Cardiac fibroblast (primary cell): ENCODE measurements around the gene GABRR2.

Source experiments
- DNase-seq, 2 donors: peaks; one replicate each; pipeline versions ENCODE4 v3.0.0 to v3.0.0-alpha.2; 2010; ENCODE audit warnings: low read depth in 2 of 2
- H3K4me3 ChIP-seq, 2 donors: replicated peaks in 1 of 2; 1 replicate in 1 of 2; 2 replicates in 1 of 2; pipeline ENCODE4 v1.5.1; 2011; ENCODE audit warnings: low read depth in 2 of 2, low read length in 2 of 2, mild to moderate bottlenecking in 2 of 2, moderate library complexity in 1 of 2
- TF ChIP-seq, protein P1 (sequence below): IDR thresholded peaks from one replicate; pipeline ENCODE4 v1.5.1; 2011; ENCODE audit warnings: low read depth, mild to moderate bottlenecking, low read length, inconsistent platforms

Gene GABRR2

DNA sequence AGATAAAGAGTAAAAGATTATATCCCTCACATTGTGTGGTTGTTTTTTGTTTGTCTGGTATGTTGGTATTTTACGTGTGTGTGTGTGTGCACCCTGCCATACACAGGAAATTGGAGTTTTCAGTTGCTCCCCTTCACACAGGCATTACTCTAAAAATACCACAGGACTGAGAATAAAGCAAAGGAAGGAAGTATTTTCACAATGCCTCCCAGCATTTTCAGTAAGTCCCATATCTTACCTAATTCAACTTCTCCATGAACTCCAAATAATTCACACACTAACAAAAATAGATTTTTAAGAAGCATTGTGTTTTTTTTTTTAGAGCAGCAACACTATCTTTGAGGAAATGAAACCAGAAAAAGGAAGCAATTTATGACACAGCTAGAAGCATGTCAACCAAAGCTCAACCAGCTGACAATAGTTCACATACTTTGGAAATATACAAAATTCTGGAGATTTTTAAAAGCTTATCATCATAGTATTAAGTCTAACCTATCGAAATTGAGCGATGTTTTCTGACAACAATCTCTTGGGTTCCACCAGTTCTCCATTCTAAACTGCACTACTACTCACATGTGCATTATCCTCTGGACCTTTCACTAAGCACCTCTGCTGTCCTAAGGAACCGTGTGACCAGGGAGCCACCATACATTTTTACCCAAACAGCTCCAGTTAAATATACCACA is 35.3 kb upstream of the GABRR2 start:
- peak; percentile 58 to 70 for DNase-seq
- peak overlapping the region in 1 of 2 donors; percentile 37 for H3K4me3 ChIP-seq
- TF ChIP-seq, protein P1, sequence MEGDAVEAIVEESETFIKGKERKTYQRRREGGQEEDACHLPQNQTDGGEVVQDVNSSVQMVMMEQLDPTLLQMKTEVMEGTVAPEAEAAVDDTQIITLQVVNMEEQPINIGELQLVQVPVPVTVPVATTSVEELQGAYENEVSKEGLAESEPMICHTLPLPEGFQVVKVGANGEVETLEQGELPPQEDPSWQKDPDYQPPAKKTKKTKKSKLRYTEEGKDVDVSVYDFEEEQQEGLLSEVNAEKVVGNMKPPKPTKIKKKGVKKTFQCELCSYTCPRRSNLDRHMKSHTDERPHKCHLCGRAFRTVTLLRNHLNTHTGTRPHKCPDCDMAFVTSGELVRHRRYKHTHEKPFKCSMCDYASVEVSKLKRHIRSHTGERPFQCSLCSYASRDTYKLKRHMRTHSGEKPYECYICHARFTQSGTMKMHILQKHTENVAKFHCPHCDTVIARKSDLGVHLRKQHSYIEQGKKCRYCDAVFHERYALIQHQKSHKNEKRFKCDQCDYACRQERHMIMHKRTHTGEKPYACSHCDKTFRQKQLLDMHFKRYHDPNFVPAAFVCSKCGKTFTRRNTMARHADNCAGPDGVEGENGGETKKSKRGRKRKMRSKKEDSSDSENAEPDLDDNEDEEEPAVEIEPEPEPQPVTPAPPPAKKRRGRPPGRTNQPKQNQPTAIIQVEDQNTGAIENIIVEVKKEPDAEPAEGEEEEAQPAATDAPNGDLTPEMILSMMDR, result no peak

DNA sequence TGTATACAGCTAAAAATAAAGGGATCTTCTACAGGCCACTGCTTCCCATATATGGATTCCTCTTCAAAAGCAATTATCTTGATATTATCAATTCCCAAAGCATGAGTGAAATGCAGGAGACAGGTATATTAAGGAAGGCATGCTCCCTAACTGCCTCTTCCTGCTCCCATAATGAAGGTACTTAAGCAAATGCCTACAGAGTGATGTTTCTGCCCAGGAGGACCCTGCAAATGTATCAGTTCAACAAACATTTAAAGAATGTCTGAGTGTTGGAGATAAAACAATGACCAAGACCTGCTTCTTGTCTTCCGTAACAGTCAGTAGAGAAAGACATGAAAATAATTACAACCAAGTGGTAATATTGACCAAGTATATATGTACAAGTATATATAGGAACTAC is 33.3 kb upstream of the GABRR2 start:
- no peak overlapping the region for H3K4me3 ChIP-seq
- TF ChIP-seq, protein P1, result no peak
- peak in 1 of 2 donors; percentile 52 for DNase-seq

DNA sequence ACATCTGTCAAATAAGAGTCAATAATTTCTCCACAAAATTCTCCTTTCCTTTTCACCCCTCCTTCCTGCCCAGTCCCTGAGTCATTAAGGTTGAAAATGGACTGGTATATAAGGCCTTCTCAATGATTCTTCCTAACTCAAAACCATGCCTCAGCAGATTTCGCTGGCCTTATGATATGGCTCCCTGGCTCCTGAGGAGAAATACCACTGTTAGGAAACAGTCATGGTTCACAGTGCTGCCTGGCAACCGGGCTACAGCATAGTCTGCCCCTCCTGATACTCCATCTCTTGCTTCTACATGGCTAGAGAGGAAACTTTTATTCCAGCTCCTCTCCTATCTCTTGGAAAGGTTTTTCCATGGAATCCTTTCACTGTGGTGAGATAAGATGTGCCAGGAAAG is 32.7 kb upstream of the GABRR2 start:
- DNase-seq, result peak in 1 of 2 donors; percentile 49
- TF ChIP-seq, protein P1, result no peak
- no peak overlapping the region for H3K4me3 ChIP-seq

DNA sequence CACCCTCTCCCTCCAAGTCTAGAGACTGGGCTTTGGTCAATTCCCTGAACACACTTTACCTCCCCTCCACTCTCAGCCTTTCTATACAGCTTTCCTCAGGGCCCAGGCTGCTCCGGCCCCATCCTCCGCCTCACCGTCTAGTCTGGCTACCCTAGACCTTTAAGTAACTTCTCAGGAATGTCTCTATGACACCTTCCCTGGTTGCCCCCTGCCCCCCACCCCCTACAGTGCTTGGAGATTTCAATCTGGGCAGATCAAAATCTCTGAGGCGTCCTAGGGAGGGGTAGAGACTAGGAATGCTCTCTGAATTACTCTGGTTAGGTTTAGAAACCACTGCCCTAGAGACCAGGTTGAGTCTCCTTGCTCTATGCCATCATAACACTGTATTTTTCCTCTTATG is 31.3 kb upstream of the GABRR2 start:
- no peak overlapping the region for H3K4me3 ChIP-seq
- TF ChIP-seq, protein P1, result no peak
- DNase-seq, result no peak

DNA sequence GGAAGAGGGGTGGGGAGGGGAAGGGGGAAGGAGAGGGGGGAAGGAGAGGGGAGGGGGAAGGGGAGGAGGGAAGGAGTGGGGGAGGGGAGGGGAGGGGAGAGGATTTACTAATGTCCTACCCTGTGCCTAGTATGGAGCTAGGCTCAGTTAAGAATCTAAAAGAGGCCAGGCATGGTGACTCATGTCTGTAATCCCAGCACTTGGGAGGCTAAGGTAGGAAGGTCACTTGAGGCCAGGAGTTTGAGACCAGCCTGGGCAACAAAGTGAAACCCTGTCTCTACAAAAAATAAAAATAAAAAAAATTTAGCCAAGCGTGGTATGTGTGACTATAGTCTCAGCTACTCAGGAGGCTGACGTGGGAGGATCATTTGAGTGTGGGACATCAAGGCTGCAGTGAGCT is 24.5 kb upstream of the GABRR2 start:
- TF ChIP-seq, protein P1, result no peak
- H3K4me3 ChIP-seq, result no peak overlapping the region
- DNase-seq, result no peak

DNA sequence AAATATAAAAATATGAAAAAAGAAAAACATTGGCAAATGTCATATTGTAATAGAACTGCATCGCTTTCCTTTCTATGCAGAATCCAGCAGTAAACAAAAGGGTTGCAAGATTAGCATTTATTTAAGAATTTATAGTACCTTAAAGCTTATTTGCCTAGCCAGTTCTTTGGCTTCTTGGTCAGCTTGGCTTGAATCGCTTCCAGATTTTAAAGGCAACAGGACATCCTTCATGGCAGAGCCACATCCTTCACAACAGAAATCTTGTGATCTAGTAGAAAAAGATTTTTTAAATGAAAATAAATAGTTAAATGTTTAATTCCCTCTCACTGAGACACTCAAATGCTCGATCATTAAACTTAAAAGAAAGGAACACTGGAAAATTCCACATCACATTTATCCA is 20.1 kb upstream of the GABRR2 start:
- no peak for DNase-seq
- H3K4me3 ChIP-seq, result no peak overlapping the region
- TF ChIP-seq, protein P1, result no peak

DNA sequence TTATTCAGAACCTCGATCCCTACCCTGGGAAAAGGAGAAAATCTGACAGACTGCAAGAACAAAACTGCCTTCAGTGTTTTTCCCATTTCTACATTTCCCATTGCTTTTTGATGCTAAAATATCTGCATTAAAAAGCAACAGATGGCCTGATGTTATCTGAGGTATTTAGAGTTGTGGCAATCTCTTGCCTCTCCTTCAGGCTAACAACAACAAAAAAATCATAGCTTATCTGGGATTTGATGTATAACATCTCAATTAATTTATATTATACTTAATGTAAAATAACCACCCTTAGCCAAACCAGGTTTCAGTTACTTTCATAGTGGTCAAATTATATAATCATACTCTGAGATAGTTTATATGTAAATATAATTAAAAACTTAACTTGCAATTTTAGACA is 15.8 kb upstream of the GABRR2 start:
- TF ChIP-seq, protein P1, result no peak
- DNase-seq, result no peak

More for the DNA sequence above, 15.8 kb upstream of the GABRR2 start:
- H3K4me3 ChIP-seq, result no peak overlapping the region
